HS-27A (cell line): ENCODE data around the gene WDR7.

Experiments
- DNase-seq: peaks from one replicate; pipeline ENCODE4 v3.0.0-alpha.2; 2012; ENCODE audit warnings: low read depth, missing footprints

WDR7 gene

GRCh38 chr18:56722518-56722917, 71.4 kb downstream of the WDR7 start:
- DNase-seq, result no peak

- peak; percentile 2 for DNase-seq
Measured at GRCh38 chr18:56723068-56723467, 71.9 kb downstream of the WDR7 start.

DNA sequence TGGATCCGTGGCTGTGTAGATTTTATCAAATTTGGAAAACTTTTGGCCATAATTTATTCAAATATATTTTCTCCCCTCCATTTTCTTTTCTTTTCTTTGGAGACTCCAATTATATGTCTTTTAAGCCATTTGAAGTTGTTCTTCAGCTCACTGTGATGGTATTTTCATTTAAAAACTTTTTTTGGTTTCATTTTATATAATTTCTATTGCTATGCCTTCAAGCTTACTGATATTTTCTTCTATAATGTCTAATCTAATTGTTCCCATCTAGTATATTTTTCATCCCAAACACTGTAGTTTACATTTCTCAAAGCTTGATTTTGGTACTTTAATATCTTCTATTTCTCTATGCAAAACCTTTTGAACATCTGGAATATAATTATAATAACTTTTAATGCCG, 72.5 kb downstream of the WDR7 start:
- no peak for DNase-seq

DNA sequence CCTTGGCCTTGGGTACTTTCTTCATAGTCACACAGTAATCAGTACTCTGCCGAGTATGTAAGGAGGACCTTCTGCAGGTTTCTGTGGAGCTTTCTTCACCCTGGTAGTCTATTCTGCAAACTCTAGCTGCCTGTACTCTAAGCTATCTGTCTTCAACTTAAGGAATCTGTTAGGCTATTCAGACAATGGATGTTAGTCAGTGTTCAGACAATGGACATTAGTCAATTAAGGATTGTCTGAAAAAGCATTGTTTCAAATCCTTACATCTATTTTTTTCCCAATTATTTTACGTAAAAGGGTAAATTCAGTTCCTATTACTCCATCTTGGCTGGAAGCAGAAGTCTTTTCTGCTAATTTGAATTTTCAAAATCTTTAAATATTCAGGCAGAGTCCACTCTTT, 75.7 kb downstream of the WDR7 start:
- DNase-seq, result no peak

DNA sequence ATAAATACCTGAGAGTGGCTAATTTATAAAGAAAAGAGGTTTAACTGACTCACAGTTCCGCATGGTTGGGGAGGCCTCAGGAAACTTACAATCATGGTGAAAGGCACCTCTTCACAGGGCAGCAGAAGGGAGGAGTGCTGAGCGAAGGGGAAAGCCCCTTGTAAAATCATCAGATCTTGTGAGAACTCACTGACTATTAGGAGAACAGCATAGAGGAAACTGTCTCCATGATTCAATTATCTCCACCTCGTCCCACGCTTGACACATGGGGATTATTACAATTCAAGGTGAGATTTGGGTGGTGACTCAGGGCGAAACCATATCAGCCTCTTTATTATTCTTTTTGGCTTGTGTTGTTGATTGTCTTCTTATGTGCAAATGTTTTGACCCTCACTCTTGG, 76.2 kb downstream of the WDR7 start:
- DNase-seq, result no peak

DNA sequence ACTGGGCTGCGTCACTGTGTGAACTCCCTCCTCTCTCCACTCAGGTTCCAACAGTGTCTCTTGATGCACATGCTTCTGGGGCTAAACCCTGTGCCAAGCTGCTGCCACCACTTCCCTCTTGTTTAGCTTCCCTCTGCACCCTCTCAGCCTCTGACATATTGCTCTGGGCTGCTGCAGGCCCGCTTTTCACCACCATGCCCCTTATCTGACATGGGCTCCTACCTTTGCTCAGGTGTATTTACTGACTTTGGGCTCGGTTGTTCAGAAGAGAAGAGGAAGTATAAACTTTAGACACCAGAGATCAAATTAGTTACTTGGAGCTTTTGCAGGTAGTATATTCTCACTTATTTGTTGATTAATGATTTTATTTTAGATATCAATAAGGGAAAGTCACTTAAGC, 77.6 kb downstream of the WDR7 start:
- DNase-seq, result no peak

DNA sequence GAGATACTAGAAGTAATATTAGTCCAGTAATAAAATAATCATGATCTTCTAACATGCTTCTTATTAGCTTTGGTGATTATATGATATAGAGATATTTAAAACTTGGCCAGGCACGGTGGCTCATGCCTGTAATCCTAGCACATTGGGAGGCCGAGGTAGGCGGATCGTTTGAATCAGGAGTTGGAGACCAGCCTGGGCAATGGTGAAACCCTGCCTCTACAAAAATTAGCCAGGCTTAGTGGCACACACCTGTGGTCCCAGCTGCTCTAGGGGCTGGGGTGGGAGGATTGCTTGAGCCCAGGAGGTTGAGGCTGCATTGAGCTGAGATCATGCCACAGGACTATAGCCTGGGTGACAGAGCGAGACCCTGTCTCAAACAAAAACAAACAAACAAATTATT, 87.0 kb downstream of the WDR7 start:
- DNase-seq, result no peak

GRCh38 chr18:56739731-56740130, 88.6 kb downstream of the WDR7 start:
- no peak for DNase-seq

GRCh38 chr18:56740645-56741044, 89.5 kb downstream of the WDR7 start:
- no peak for DNase-seq

DNA sequence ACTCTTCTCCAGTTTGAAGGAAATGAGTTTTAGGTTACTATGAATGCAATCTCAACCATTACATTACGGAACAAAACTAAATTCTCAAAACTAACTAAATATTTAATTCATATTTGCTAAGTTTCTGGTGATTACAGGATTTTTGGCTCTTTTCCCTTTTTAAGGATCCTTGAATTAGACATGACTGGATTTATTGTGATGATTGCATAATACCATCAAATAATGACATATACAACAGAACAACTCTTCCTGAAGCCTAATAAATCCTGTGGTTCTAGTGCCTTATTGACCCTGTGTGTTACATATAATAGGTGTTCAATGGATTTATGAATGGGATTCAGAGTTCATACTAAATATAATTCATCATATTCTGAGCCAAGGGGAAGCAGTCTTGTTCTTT, 90.5 kb downstream of the WDR7 start:
- DNase-seq, result no peak

GRCh38 chr18:56743115-56743514, 92.0 kb downstream of the WDR7 start:
- no peak for DNase-seq

DNA sequence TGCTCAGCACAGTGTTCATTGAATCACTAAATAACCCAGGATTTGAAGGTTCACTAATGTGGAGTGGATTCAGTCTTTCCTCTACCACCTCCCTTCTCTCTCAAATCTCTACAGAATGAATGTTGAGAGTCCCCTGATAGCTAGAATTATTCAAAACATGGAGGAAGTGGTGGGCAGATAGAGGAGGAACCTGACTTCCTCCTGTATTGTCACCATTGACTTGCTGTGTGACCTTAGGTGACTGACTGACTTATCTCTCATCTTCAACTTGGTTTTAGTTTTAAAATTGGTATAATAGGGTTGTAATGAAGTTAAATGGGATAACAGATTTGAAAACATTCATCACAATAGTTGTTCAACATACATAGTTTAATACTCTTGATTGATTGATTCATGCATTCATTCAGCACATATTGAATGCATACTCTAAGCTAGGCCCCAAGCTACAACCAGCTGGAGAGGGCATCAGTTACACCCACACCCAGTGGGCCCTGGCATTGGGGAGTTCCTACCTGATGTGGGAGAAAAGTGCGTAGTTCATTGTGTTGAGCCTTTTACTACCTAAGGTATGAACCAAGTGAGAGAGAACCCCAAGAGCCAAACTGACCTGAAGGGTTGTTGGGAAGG, 96.0 kb downstream of the WDR7 start:
- no peak for DNase-seq

GRCh38 chr18:56747857-56748256, 96.7 kb downstream of the WDR7 start:
- no peak for DNase-seq

DNA sequence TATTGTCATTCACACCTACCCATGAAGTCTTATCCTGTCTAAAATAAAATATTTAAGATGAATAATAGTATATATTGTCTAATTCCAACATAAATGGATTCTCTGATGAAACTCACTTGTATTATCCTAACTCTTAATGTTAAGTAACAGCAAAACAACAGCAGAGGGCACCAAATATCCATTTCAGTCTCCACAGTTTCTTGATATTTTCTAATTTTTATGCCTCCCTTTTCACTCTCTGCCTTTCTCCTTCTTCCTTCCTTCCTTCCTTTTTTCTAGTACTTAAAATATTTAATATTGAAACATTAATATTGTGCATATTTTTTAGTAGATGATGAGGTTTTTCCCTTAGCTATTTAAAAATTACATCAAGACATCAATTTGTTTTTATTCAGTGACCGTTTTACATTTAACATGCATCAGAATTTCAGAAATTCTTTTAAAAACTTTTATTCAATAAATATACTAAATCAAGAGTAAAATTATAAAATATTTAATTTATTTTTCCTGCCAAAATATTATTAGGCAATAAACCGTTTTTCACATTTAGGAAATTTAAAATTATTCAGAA, 97.6 kb downstream of the WDR7 start:
- DNase-seq, result peak; percentile 4

- DNase-seq, result no peak
Measured at GRCh38 chr18:56756966-56757365, 105.8 kb downstream of the WDR7 start.

DNA sequence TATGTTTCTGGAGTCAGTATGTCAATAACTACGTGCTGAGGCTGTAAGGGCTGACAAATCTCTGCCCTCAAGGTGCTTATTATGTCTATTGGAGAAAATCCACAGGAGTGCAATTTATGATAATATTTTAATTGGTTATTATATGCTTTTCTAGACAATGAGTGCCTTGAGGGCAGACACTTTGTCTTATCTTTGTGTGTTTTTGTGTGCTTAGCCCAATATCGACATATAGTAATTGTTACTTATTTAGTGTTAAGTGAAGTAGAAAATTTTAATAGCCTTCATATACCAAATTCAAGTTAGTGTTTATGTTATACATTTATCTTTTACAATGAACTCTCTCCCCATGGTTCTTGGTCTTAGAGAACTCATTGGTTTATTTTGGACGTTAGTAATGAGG, 118.9 kb downstream of the WDR7 start:
- DNase-seq, result no peak

DNA sequence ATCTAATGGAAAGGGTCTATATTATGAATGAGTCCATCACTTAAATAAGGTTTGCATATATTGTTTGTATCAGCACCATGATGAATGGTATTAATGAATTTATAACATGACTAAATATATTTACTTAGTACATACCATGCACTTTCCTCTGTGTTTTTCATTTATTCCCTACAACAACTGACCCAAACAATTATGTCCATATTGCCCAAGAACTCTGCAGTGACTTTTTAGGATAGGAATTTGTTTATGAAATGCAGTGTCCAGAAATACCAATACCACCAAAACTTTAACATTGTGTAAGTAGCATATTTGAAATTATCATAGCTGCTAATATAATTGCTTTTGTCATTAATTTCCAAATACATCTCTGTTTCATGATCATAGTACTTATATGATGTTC, 119.7 kb downstream of the WDR7 start:
- no peak for DNase-seq

GRCh38 chr18:56775701-56776100, 124.5 kb downstream of the WDR7 start:
- no peak for DNase-seq

DNA sequence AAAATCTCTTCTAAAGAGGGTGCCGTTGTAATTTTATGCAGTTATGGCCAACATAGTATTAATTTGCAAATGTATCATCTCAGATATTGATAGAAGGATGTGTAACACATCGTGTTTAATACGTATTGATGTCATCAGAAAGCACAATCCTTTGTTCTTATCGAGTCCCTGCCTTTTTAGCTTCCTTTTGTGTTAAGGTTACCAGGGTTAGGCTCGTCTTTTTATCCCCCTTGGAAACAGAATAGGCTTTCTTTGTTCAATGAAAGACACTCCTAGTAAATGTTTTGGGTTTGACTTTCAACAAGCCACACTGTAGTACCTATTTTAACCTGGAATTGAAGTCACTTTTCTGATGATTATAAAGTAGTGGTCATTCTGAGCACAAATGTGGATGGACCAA, 136.2 kb downstream of the WDR7 start:
- no peak for DNase-seq

- no peak for DNase-seq
Measured at GRCh38 chr18:56789004-56789888, 138.1 kb downstream of the WDR7 start.

- no peak for DNase-seq
Measured at GRCh38 chr18:56789889-56790180, 138.7 kb downstream of the WDR7 start.

DNA sequence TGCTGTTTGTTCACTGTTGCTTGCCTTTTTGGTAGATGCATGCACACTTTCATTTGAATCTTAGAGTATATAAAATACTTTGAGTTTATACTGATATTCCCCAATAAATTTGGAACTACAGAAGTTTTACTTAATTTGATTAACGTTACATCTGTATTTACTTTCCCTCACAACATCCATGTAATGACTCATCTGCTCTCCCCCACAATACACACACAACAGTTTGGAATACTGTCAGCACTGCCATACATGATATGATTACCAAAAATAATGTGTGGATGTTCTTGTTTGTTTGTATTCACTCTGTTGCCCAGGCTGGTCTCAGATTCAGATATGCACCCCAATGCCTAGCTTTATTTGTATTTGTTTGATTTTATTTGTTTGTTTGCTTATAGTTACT, 144.2 kb downstream of the WDR7 start:
- no peak for DNase-seq

DNA sequence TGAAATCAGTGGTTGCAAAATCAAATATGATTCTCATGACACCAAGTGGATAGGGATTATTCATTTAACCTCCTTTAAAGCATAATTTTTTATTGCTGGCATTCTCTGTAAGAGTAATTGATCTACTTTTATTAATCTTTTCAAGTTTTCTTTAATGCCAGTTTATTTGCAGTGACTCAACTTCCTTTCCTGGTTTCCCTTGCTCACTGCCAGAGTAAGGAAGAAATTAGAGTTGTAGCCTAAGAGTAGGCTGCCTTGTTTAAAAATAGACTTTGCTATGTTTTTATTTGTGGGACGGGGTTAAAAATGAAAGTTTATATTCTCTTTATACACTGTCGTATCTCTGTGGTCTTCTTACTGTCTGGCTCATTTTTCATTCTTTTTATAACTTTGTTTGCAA, 148.6 kb downstream of the WDR7 start:
- no peak for DNase-seq

- DNase-seq, result no peak
Measured at GRCh38 chr18:56803051-56803450, 151.9 kb downstream of the WDR7 start.
